H9 (cell line): ENCODE data around the gene TPPP3. TPM values are rescaled to one million over a fixed set of nuclear protein-coding genes. Genes with fewer than 3 reads are reported as not detected.

Experiments
- DNase-seq: peaks from one replicate; pipeline ENCODE4 v3.0.0-alpha.2; 2017
- H2AFZ ChIP-seq: one replicate; pipeline ENCODE4 v1.6.1; 2013; ENCODE audit warnings: mild to moderate bottlenecking, low read length, control low read depth, moderate library complexity
- H2AK5ac ChIP-seq: 2 replicates; pipeline ENCODE4 v1.6.1; 2013; ENCODE audit warnings: low read length, control low read depth, mixed read lengths; ENCODE audit not compliant: insufficient read length
- H2BK120ac ChIP-seq: one replicate; pipeline ENCODE4 v1.6.1; 2013; ENCODE audit warnings: low read depth, mild to moderate bottlenecking, low read length, control low read depth, inconsistent platforms; ENCODE audit not compliant: poor library complexity, severe bottlenecking
- H2BK12ac ChIP-seq: 2 replicates; pipeline ENCODE4 v1.6.1; 2013; ENCODE audit warnings: low read length, control low read depth, mixed read lengths, low read depth; ENCODE audit not compliant: insufficient read length
- H2BK15ac ChIP-seq: 2 replicates; pipeline ENCODE4 v1.6.1; 2013; ENCODE audit warnings: low read depth, low read length, control low read depth
- H2BK20ac ChIP-seq: one replicate; pipeline ENCODE4 v1.6.1; 2013; ENCODE audit warnings: low read depth, mild to moderate bottlenecking, low read length, control low read depth, inconsistent platforms; ENCODE audit not compliant: poor library complexity, severe bottlenecking
- H2BK5ac ChIP-seq: 2 replicates; pipeline ENCODE4 v1.6.1; 2013; ENCODE audit warnings: low read length, control low read depth, mixed read lengths; ENCODE audit not compliant: insufficient read length
- H3K14ac ChIP-seq: 2 replicates; pipeline ENCODE4 v1.6.1; 2013; ENCODE audit warnings: low read length, control low read depth; ENCODE audit not compliant: insufficient read depth
- H3K18ac ChIP-seq: 2 replicates; pipeline ENCODE4 v1.6.1; 2013; ENCODE audit warnings: low read depth, mild to moderate bottlenecking, mixed read lengths, low read length, control low read depth; ENCODE audit not compliant: insufficient read length
- H3K23ac ChIP-seq: 2 replicates; pipeline ENCODE4 v1.6.1; 2013; ENCODE audit warnings: low read length, control low read depth, mixed read lengths, low read depth; ENCODE audit not compliant: insufficient read length
- H3K23me2 ChIP-seq: 2 replicates; pipeline ENCODE4 v1.6.1; 2013; ENCODE audit warnings: low read depth, mild to moderate bottlenecking, mixed read lengths, low read length, control low read depth; ENCODE audit not compliant: insufficient read length, poor library complexity, severe bottlenecking
- H3K27ac ChIP-seq: 2 replicates; pipeline ENCODE4 v1.5.1; 2013; ENCODE audit warnings: low read length, control low read depth, mixed read lengths, low read depth; ENCODE audit not compliant: insufficient read length
- H3K27me3 ChIP-seq: 2 replicates; pipeline ENCODE4 v1.6.1; 2013; ENCODE audit warnings: low read length, control low read depth, inconsistent platforms; ENCODE audit not compliant: insufficient read depth
- H3K4ac ChIP-seq: 2 replicates; pipeline ENCODE4 v1.6.1; 2013; ENCODE audit warnings: low read depth, mild to moderate bottlenecking, control low read depth, inconsistent platforms, low read length, moderate library complexity
- H3K4me1 ChIP-seq: 2 replicates; pipeline ENCODE4 v1.6.1; 2013; ENCODE audit warnings: low read length, control low read depth, inconsistent platforms; ENCODE audit not compliant: insufficient read depth
- H3K4me2 ChIP-seq: 2 replicates; pipeline ENCODE4 v1.6.1; 2013; ENCODE audit warnings: low read length, control low read depth, mixed read lengths; ENCODE audit not compliant: insufficient read length, insufficient read depth
- H3K56ac ChIP-seq: 2 replicates; pipeline ENCODE4 v1.6.1; 2013; ENCODE audit warnings: low read depth, mild to moderate bottlenecking, mixed read lengths, low read length, control low read depth; ENCODE audit not compliant: insufficient read length
- H3K79me1 ChIP-seq: 2 replicates; pipeline ENCODE4 v1.6.1; 2013; ENCODE audit warnings: low read depth, mild to moderate bottlenecking, moderate library complexity, low read length, control low read depth, inconsistent platforms; ENCODE audit not compliant: insufficient read depth, poor library complexity, severe bottlenecking
- H3K79me2 ChIP-seq: 2 replicates; pipeline ENCODE4 v1.6.1; 2013; ENCODE audit warnings: low read length, control low read depth, inconsistent platforms; ENCODE audit not compliant: insufficient read depth
- H3K9ac ChIP-seq: 2 replicates; pipeline ENCODE4 v1.6.1; 2013; ENCODE audit warnings: low read length, control low read depth, mixed read lengths; ENCODE audit not compliant: insufficient read length; ENCODE audit errors: extremely low read depth
- H3K9me3 ChIP-seq: one replicate; pipeline ENCODE4 v1.6.1; 2013; ENCODE audit warnings: low read depth, low read length, inconsistent platforms; ENCODE audit not compliant: control insufficient read depth
- H3T11ph ChIP-seq: one replicate; pipeline ENCODE4 v1.6.1; 2013; ENCODE audit warnings: mild to moderate bottlenecking, low read length, control low read depth, inconsistent platforms
- H4K20me1 ChIP-seq: one replicate; pipeline ENCODE4 v1.6.1; 2013; ENCODE audit not compliant: control insufficient read depth, insufficient read length, insufficient read depth
- H4K5ac ChIP-seq: 2 replicates; pipeline ENCODE4 v1.6.1; 2013; ENCODE audit warnings: low read depth, mild to moderate bottlenecking, mixed read lengths, low read length, control low read depth; ENCODE audit not compliant: insufficient read length
- H4K8ac ChIP-seq: replicated peaks from 2 replicates; pipeline ENCODE4 v1.6.1; 2013; ENCODE audit warnings: low read length, control low read depth, mixed read lengths, low read depth; ENCODE audit not compliant: insufficient read length
- H4K91ac ChIP-seq: 2 replicates; pipeline ENCODE4 v1.6.1; 2013; ENCODE audit warnings: low read depth, mild to moderate bottlenecking, moderate library complexity, mixed read lengths, low read length, control low read depth; ENCODE audit not compliant: insufficient read length
- H3K27ac Mint-ChIP-seq, 3 experiments: 2 replicates in 2 of 3; 3 replicates in 1 of 3; pipeline ENCODE4 v1.8.0; 2020 to 2021; ENCODE audit warnings: mixed read lengths in 3 of 3, mild to moderate bottlenecking in 1 of 3, moderate library complexity in 1 of 3
- H3K27me3 Mint-ChIP-seq: 2 replicates; pipeline ENCODE4 v1.8.0; 2021; ENCODE audit warnings: low read depth, mild to moderate bottlenecking, moderate library complexity, mixed read lengths
- H3K36me3 Mint-ChIP-seq, 3 experiments: 2 replicates in 2 of 3; 3 replicates in 1 of 3; pipeline ENCODE4 v1.8.0; 2020 to 2021; ENCODE audit warnings: low read depth in 3 of 3, mixed read lengths in 3 of 3; ENCODE audit not compliant: insufficient read depth in 1 of 3
- H3K4me1 Mint-ChIP-seq, 2 experiments: 2 replicates each; pipeline ENCODE4 v1.8.0; 2020; ENCODE audit warnings: mixed read lengths in 2 of 2
- H3K4me3 Mint-ChIP-seq, 2 experiments: 2 replicates in 1 of 2; 3 replicates in 1 of 2; pipeline ENCODE4 v1.8.0; 2020 to 2021; ENCODE audit warnings: mild to moderate bottlenecking in 2 of 2, mixed read lengths in 2 of 2, moderate library complexity in 1 of 2
- H3K9me3 Mint-ChIP-seq, 2 experiments: 2 replicates in 1 of 2; 3 replicates in 1 of 2; pipeline ENCODE4 v1.8.0; 2020; ENCODE audit warnings: mild to moderate bottlenecking in 2 of 2, mixed read lengths in 2 of 2, moderate library complexity in 1 of 2
- CTCF ChIP-seq: fragments of 200-600 bp; sonication (generic); conservative IDR thresholded peaks from 3 replicates; pipeline ENCODE4 v1.8.0; 2021; ENCODE audit warnings: antibody characterized with exemption, mild to moderate bottlenecking
- WGBS: extraction: QIAGEN DNeasy Blood & Tissue Kit; methylation state at CpG from one replicate; pipeline ENCODE4 v1.1.7; 2013; ENCODE audit warnings: missing lambda C conversion rate, low lambda C conversion rate, mixed read lengths; ENCODE audit not compliant: insufficient read length; ENCODE audit errors: extremely low coverage; 5-methylcytosine and 5-hydroxymethylcytosine counted together
- total RNA-seq: library from RNA; stranded (reverse); gene quantifications from 2 replicates; pipeline ENCODE4 v1.2.1, GENCODE V29; 2021

Gene TPPP3
- total RNA-seq, 1 experiment from 2014 or later = 0.79 TPM

GRCh38 chr16:67403976-67404555, 10.8 kb upstream of the TPPP3 start:
- H3K4me1 ChIP-seq = peaks cover 8% of the 10 kb centered on the region; the same call in 1 of the 2 replicates
- no peaks in the 10 kb centered on the region for H3K27me3 ChIP-seq
- no peak overlapping the region for H3K4me3 Mint-ChIP-seq
- H3K36me3 Mint-ChIP-seq = peaks cover 0 to 4% (median 0%) of the 10 kb centered on the region in 3 experiments; a peak in 2 of 7 replicates
- no peak overlapping the region for H3T11ph ChIP-seq
- H4K91ac ChIP-seq = no peak overlapping the region
- H4K8ac ChIP-seq = no peak overlapping the region
- peak overlapping the region in 1 of 3 experiments; percentile 60; a peak in 1 of 7 replicates for H3K27ac Mint-ChIP-seq
- H3K14ac ChIP-seq = no peak overlapping the region
- H2BK12ac ChIP-seq = no peak overlapping the region
- H3K23ac ChIP-seq = no peak overlapping the region
- no peak overlapping the region for H3K56ac ChIP-seq
- H3K27ac ChIP-seq = no peak overlapping the region
- no peaks in the 10 kb centered on the region for H3K79me1 ChIP-seq
- H2AFZ ChIP-seq = no peak overlapping the region
- no peak overlapping the region for H3K18ac ChIP-seq
- no peak overlapping the region for H2BK5ac ChIP-seq
- peaks cover 40 to 44% of the 10 kb centered on the region in 2 experiments for H3K4me1 Mint-ChIP-seq
- H2AK5ac ChIP-seq = no peak overlapping the region
- TF ChIP-seq CTCF = no peak
- H3K79me2 ChIP-seq = no peaks in the 10 kb centered on the region
- peaks cover 29% of the 10 kb centered on the region for H3K27me3 Mint-ChIP-seq
- WGBS = no CpG with 5 or more reads among the region's 12 CpGs
- no peak overlapping the region for H2BK120ac ChIP-seq
- no peak for DNase-seq
- no peak overlapping the region for H2BK20ac ChIP-seq
- peaks cover 2% of the 10 kb centered on the region for H4K20me1 ChIP-seq
- no peak overlapping the region for H3K9ac ChIP-seq
- H3K9me3 Mint-ChIP-seq = no peaks in the 10 kb centered on the region
- no peaks in the 10 kb centered on the region for H3K9me3 ChIP-seq
- H2BK15ac ChIP-seq = no peak overlapping the region
- no peak overlapping the region for H3K4me2 ChIP-seq
- H4K5ac ChIP-seq = no peak overlapping the region
- no peak overlapping the region for H3K4ac ChIP-seq
- no peaks in the 10 kb centered on the region for H3K23me2 ChIP-seq
